Transverse colon (tissue), 4 donors: ENCODE measurements around the gene TEX36. TPM values are rescaled to one million over a fixed set of nuclear protein-coding genes. Genes with fewer than 3 reads are reported as not detected.

ENCODE experiments used
- DNase-seq: peaks from one replicate; pipeline ENCODE4 v3.0.0-alpha.2; 2019
- H3K27ac ChIP-seq, 4 donors: fragments of 200-600 bp; sonication (generic); 2 replicates each; pipeline ENCODE4 v1.5.1; 2016 to 2018; ENCODE audit warnings: inconsistent platforms in 4 of 4
- H3K27me3 ChIP-seq: fragments of 200-600 bp; sonication (generic); 2 replicates; pipeline ENCODE4 v1.5.1; 2017; ENCODE audit warnings: inconsistent platforms
- H3K36me3 ChIP-seq, 4 donors: fragments of 200-600 bp; sonication (generic); 2 replicates each; pipeline ENCODE4 v1.5.1; 2017 to 2019; ENCODE audit warnings: inconsistent platforms in 4 of 4
- H3K4me1 ChIP-seq, 4 donors: fragments of 200-600 bp; sonication (generic); 2 replicates each; pipeline ENCODE4 v1.5.1; 2017 to 2020; ENCODE audit warnings: inconsistent platforms in 4 of 4
- H3K4me3 ChIP-seq, 4 donors: fragments of 200-600 bp; sonication (generic); 1 replicate in 1 of 4; 2 replicates in 3 of 4; pipeline versions ENCODE4 v1.5.1 to v1.6.1; 2017 to 2019; ENCODE audit warnings: inconsistent platforms in 4 of 4
- H3K9me3 ChIP-seq, 2 donors: fragments of 200-600 bp; sonication (generic); 2 replicates each; pipeline ENCODE4 v1.5.1; 2017 to 2019; ENCODE audit warnings: inconsistent platforms in 2 of 2
- CTCF ChIP-seq, 5 experiments: fragments of 200-600 bp in 3 of 5; fragments of 450-650 bp in 2 of 5; sonication (generic) in 3 of 5; IDR thresholded peaks; 1 replicate in 2 of 5; 2 replicates in 3 of 5; pipeline ENCODE4 v1.5.1; 2016 to 2017; ENCODE audit warnings: antibody characterized with exemption in 5 of 5, inconsistent platforms in 3 of 5, mild to moderate bottlenecking in 2 of 5, moderate library complexity in 1 of 5
- EP300 ChIP-seq: sonication (generic); formaldehyde crosslinking; IDR thresholded peaks from one replicate; pipeline ENCODE4 v1.6.1; 2017; ENCODE audit warnings: antibody characterized with exemption, low read depth
- POLR2A ChIP-seq: fragments of 450-650 bp; IDR thresholded peaks from one replicate; pipeline ENCODE4 v1.6.1; 2016; ENCODE audit warnings: antibody characterized with exemption, mild to moderate bottlenecking, moderate library complexity
- POLR2AphosphoS5 ChIP-seq, 3 donors: sonication (generic); formaldehyde crosslinking; IDR thresholded peaks; one replicate each; pipeline ENCODE4 v1.6.1; 2016; ENCODE audit warnings: antibody characterized with exemption in 3 of 3
- WGBS, 2 donors: methylation state at CpG; one replicate each; pipeline ENCODE4 v1.1.5; 2018; ENCODE audit warnings: low coverage in 1 of 2; 5-methylcytosine and 5-hydroxymethylcytosine counted together
- in situ Hi-C, 4 donors: fragments of 200-750 bp; cut with MboI; loops; one replicate each; pipeline versions ENCODE4 v1.15.0 to v1.15.1; 2017; ENCODE audit warnings: low sequenced_read_pairs in 3 of 4, low pct_ligation_motif_present in 1 of 4, low pct_unique_long_range_greater_than_20kb in 1 of 4
- intact Hi-C: fragments of 100-400 bp; cut with DNase I; formaldehyde crosslinking; loops from one replicate; pipeline ENCODE4 v1.15.1; 2023; ENCODE audit warnings: low total_unique reads
- total RNA-seq, 4 donors: library from RNA; depleted of rRNA; stranded (reverse); fragments of >200 nt; gene quantifications; one replicate each; pipeline ENCODE4 v1.1.0, GENCODE V29; 2016

The TEX36 gene
- total RNA-seq, 4 donors from 2014 or later, result not detected

GRCh38 chr10:125608474-125608873 is 74.5 kb downstream of the TEX36 start:
- Histone ChIP-seq H3K27me3 (no peaks in the 10 kb centered on the region), H3K4me1 (no peaks in the 10 kb centered on the region), H3K4me3 (no peak overlapping the region), H3K27ac (no peak overlapping the region), H3K9me3 (no peaks in the 10 kb centered on the region), H3K36me3 (no peaks in the 10 kb centered on the region)
- TF ChIP-seq POLR2A (no peak), CTCF (IDR thresholded peaks at IDR 0.05) (no peak), EP300 (no peak), POLR2AphosphoS5 (IDR thresholded peaks at IDR 0.05) (no peak)
- 83 to 87% methylated on average over 2 to 8 of the region's 8 CpGs for WGBS, 2 donors
- intact Hi-C loops (no loop called here), in situ Hi-C loops (no loop called here)
- no peak for DNase-seq

GRCh38 chr10:125607689-125608290 is 75.2 kb downstream of the TEX36 start:
- no peak for DNase-seq
- TF ChIP-seq POLR2AphosphoS5 (IDR thresholded peaks at IDR 0.05) (no peak), POLR2A (no peak), EP300 (no peak), CTCF (IDR thresholded peaks at IDR 0.05) (no peak)
- no peaks in the 10 kb centered on the region for H3K27me3 ChIP-seq
- H3K36me3 ChIP-seq, result no peaks in the 10 kb centered on the region
- no peak overlapping the region for H3K27ac ChIP-seq
- intact Hi-C loops (no loop called here), in situ Hi-C loops (no loop called here)
- WGBS, 2 donors, result 65 to 67% methylated on average over 3 to 7 of the region's 7 CpGs
- no peaks in the 10 kb centered on the region for H3K9me3 ChIP-seq
- H3K4me3 ChIP-seq, result no peak overlapping the region
- no peaks in the 10 kb centered on the region for H3K4me1 ChIP-seq

- H3K36me3 ChIP-seq, result no peaks in the 10 kb centered on the region
- no peaks in the 10 kb centered on the region for H3K9me3 ChIP-seq
- H3K27me3 ChIP-seq, result no peaks in the 10 kb centered on the region
- intact Hi-C loops, result no loop called here
- TF ChIP-seq POLR2AphosphoS5 (IDR thresholded peaks at IDR 0.05), result no peak
- no peak for TF ChIP-seq POLR2A
- no peak for TF ChIP-seq EP300
- no peak for TF ChIP-seq CTCF (IDR thresholded peaks at IDR 0.05)
- H3K27ac ChIP-seq, result no peak overlapping the region
- DNase-seq, result no peak
- H3K4me1 ChIP-seq, result no peaks in the 10 kb centered on the region
- in situ Hi-C loops, result no loop called here
- no peak overlapping the region for H3K4me3 ChIP-seq
- WGBS, 2 donors, result 67 to 70% methylated on average over 8 to 9 of the region's 9 CpGs
Observed at GRCh38 chr10:125606414-125607010, 76.5 kb downstream of the TEX36 start.

Other genes with a start within 250 kb of the TEX36 start
- gene EDRF1, start 36.5 kb upstream of the TEX36 start, total RNA-seq, result 10 to 100 TPM; 20.2 to 35.1 (median 26.3) TPM
- under 1 TPM in 2 of 4 donors, not detected in 2; 0.16 to 1.00 TPM for gene MMP21, start 92.7 kb upstream of the TEX36 start, total RNA-seq
- gene UROS, start 140.1 kb upstream of the TEX36 start, total RNA-seq, result 10 to 100 TPM; 24.6 to 39.3 (median 32.4) TPM
- 10 to 100 TPM in 2 of 4 donors, 1 to 10 TPM in 2; 4.1 to 34.8 (median 15.0) TPM for gene BCCIP, start 140.4 kb upstream of the TEX36 start, total RNA-seq
- 10 to 100 TPM; 21.7 to 52.7 (median 37.6) TPM for gene DHX32, start 198.1 kb upstream of the TEX36 start, total RNA-seq
- gene FANK1, start 213.4 kb upstream of the TEX36 start, total RNA-seq, result 1 to 10 TPM; 3.4 to 7.5 (median 5.7) TPM